ENCODE measurements around the gene BABAM1. TPM values are rescaled to one million over a fixed set of nuclear protein-coding genes. Genes with fewer than 3 reads are reported as not detected.

Gene BABAM1
- total RNA-seq, 1 experiment from 2014 or later = 93.3 TPM

DNA sequence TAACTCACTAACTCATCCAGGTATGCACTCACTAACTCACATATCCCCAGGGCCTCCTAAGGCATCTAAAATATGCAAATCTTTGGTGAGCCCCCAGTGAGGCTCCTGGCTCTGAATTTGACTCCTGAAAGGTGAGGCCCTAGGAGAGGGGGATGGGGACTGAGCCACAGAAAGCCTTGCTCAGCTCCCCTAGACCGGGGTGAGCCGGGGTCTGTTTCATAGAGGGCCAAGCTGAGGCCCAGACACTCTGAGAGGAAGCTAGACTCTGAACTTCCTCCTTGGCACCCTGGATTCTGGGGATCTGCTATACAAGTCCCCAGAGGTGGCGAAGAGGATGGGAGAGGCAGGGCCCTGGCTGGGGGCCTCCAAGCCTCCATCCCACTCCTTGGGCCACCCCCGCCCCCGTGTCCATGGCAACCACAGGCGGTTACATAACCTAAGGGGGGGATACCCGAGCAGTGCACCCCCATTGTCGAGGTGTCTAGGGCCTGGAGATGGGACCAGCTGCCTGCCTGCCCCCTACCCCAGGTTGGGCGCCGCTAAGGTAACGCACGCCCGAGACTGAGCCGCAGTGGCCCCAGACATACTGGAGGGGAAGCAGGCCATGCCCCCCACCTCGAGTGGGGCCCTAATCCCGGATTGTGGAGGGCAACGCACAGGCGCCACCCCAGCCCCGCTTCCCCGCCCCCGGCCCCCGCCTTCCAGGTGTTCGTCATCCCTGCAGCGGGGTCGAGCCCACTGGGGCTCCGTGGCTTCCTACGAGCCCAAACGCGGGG lies 35.3 kb downstream of the BABAM1 start:
- TF ChIP-seq RAD21 (IDR thresholded peaks at IDR 0.05; ENCODE audit: low read depth) (no peak), FOSL1 (IDR thresholded peaks at IDR 0.05; ENCODE audit: low read depth) (no peak), POLR2A (IDR thresholded peaks at IDR 0.05; ENCODE audit: borderline replicate concordance, extremely low read depth, insufficient read depth, insufficient read length) (no peak), ELF1 (IDR thresholded peaks at IDR 0.05; ENCODE audit: borderline replicate concordance, low read depth) (no peak), EZH2phosphoT487 (IDR thresholded peaks at IDR 0.05; ENCODE audit: borderline replicate concordance) (no peak), MAX (IDR thresholded peaks at IDR 0.05) (no peak), ZNF274 (IDR thresholded peaks at IDR 0.05; ENCODE audit: low read depth, low read length) (no peak), REST (IDR thresholded peaks at IDR 0.05; ENCODE audit: low read depth) (no peak), SRF (IDR thresholded peaks at IDR 0.05; ENCODE audit: low read depth) (no peak), POLR2AphosphoS5 (IDR thresholded peaks at IDR 0.05; ENCODE audit: low read depth, low read length) (no peak), ZFX (IDR thresholded peaks at IDR 0.05) (no peak), SP1 (IDR thresholded peaks at IDR 0.05; ENCODE audit: low read depth) (no peak), CEBPB (IDR thresholded peaks at IDR 0.05; ENCODE audit: low read depth) (no peak), CBX3 (IDR thresholded peaks at IDR 0.05; ENCODE audit: low read depth) (no peak)
- TF ChIP-seq, protein P1, sequence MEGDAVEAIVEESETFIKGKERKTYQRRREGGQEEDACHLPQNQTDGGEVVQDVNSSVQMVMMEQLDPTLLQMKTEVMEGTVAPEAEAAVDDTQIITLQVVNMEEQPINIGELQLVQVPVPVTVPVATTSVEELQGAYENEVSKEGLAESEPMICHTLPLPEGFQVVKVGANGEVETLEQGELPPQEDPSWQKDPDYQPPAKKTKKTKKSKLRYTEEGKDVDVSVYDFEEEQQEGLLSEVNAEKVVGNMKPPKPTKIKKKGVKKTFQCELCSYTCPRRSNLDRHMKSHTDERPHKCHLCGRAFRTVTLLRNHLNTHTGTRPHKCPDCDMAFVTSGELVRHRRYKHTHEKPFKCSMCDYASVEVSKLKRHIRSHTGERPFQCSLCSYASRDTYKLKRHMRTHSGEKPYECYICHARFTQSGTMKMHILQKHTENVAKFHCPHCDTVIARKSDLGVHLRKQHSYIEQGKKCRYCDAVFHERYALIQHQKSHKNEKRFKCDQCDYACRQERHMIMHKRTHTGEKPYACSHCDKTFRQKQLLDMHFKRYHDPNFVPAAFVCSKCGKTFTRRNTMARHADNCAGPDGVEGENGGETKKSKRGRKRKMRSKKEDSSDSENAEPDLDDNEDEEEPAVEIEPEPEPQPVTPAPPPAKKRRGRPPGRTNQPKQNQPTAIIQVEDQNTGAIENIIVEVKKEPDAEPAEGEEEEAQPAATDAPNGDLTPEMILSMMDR (IDR thresholded peaks at IDR 0.05 in 2 of 3, conservative IDR thresholded peaks at IDR 0.05 in 1 of 3; ENCODE audit: borderline replicate concordance in 1 of 3, insufficient read depth in 1 of 3, low read depth in 2 of 3, low read length in 2 of 3) = no peak
- Histone ChIP-seq H4K20me1 (ENCODE audit: insufficient read depth) (no peaks in the 10 kb centered on the region), H3K4me2 (ENCODE audit: low read length) (peak overlapping the region; percentile 71), H3K4me1 (ENCODE audit: control insufficient read depth in 1 of 2, insufficient read depth in 2 of 2, low read length in 2 of 2) (peaks cover 29 to 48% of the 10 kb centered on the region in 2 experiments), H3K9me2 (ENCODE audit: insufficient read depth) (no peaks in the 10 kb centered on the region), H3K9ac (ENCODE audit: low read length) (peak overlapping the region; percentile 55), H3K9me3 (ENCODE audit: control insufficient read depth in 1 of 2, insufficient read depth in 1 of 2, low read depth in 1 of 2, low read length in 2 of 2) (no peaks in the 10 kb centered on the region; a peak in 1 of 4 replicates), H2AFZ (ENCODE audit: low read depth, low read length, poor library complexity, severe bottlenecking) (no peak overlapping the region), H3K27ac (ENCODE audit: low read depth, low read length) (peak overlapping the region; percentile 50; the same call in 1 of the 2 replicates), H3K4me3 (replicated peaks in 1 of 2; ENCODE audit: low read depth in 1 of 2, low read length in 2 of 2) (peak overlapping the region; percentile 48 to 54), H3K27me3 (ENCODE audit: insufficient read depth, low read length) (no peaks in the 10 kb centered on the region), H3K36me3 (ENCODE audit: control insufficient read depth in 1 of 2, insufficient read depth in 2 of 2, low read length in 2 of 2) (peaks cover 0 to 5% of the 10 kb centered on the region in 2 experiments; a peak in 2 of 4 replicates), H3K79me2 (ENCODE audit: insufficient read depth, low read length) (peaks cover 19% of the 10 kb centered on the region)
- POLR2A ChIA-PET = interaction anchor here (3.1 kb wide), 1 partner anchor 9 kb away, joined by 22 read pairs; no protein-coding TSS in a partner anchor
- BruUV-seq (replicated peaks) = no TSS peak
- no peak for ATAC-seq
- RAD21 ChIA-PET (ENCODE audit: low non-redundant PET in 1 of 2, low total read pairs in 2 of 2, uncharacterized antibody in 2 of 2, unreplicated experiment in 2 of 2) = no interaction called here
- intact Hi-C loops (cut with micrococcal nuclease) = no loop called here
- DNase-seq (ENCODE audit: low read depth, low spot score) = no peak
- CTCF ChIA-PET = no interaction called here
